Cerebellar cortex (tissue), 1 donor: ENCODE data around the gene COA1.

ENCODE experiments used
- DNase-seq: peaks from one replicate; pipeline ENCODE4 v3.0.0-alpha.2; 2015; ENCODE audit warnings: low spot score

Gene COA1

GRCh38 chr7:43589728-43590127 is 139.6 kb downstream of the COA1 start:
- no peak for DNase-seq
